GM18858 (cell line): ENCODE measurements around the gene ZNF837.

ENCODE experiments used
- ATAC-seq: cut with Tn5 transposase; IDR thresholded peaks from one replicate; pipeline ENCODE4 v1.9.1; 2021; ENCODE audit not compliant: unreplicated experiment

ZNF837 gene

DNA sequence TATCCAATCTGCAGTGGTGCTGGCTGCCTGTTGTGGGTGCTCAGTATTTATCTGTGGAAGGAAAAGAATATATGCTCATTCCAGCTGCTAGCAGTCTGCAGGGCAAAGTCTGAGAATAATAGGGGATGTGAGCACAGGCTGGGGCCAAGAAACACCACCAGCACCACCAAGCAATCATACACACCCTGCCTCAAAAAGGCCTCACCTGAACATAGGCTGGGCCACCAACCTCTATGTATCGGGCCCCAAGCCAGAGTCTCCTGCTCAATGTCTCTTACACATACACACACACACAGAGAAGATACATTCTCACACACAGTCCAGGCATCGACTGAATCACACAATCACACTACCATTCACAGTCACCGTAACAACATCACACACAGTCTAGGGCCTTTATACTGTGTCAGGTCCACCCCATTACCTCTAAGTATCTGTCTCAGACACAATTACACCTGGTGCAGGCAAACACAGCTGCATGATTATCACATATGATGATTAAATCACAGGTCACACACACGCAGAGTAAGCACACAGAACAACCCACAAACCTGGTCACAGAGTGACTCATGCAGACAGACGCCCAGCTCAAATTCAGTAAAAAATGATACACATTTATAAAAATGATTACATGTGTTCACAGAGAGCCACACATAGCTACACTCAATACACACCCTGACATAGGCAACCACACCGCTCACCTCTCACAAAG, 55.4 kb downstream of the ZNF837 start:
- no peak for ATAC-seq

DNA sequence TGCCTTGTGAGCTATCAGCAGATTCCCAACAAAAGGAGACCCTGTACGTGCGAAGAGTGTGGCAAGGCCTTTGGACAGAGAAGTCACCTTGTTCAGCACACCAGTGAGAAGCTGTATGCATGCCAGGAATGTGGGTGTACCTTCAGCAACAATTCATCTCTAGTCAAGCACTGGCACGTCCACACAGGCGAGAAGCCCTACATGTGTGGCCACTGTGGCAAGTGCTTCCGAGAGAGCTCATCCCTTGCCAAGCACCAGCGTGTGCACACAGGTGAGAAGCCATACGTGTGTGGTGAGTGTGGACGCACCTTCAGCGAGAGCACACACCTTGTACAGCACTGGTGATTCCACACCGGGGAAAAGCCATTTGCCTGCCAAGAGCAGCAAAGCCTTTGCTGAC, 61.6 kb downstream of the ZNF837 start:
- no peak for ATAC-seq

GRCh38 chr19:58318297-58318696, 62.5 kb downstream of the ZNF837 start:
- ATAC-seq, result no peak
